Pulmonary artery endothelial cell (primary cell): ENCODE data around the gene ACVR1B. TPM values are rescaled to one million over a fixed set of nuclear protein-coding genes. Genes with fewer than 3 reads are reported as not detected.

Source experiments
- DNase-seq: peaks from one replicate; pipeline ENCODE4 v3.0.0-alpha.2; 2011; ENCODE audit warnings: low read depth, low spot score
- total RNA-seq: library from RNA; depleted of rRNA; stranded (reverse); fragments of >200 nt; gene quantifications from 2 replicates; pipeline ENCODE4 v1.2.3, GENCODE V29; 2014

Gene ACVR1B
- total RNA-seq, result 20.5 and 23.6 TPM in 2 replicates

DNA sequence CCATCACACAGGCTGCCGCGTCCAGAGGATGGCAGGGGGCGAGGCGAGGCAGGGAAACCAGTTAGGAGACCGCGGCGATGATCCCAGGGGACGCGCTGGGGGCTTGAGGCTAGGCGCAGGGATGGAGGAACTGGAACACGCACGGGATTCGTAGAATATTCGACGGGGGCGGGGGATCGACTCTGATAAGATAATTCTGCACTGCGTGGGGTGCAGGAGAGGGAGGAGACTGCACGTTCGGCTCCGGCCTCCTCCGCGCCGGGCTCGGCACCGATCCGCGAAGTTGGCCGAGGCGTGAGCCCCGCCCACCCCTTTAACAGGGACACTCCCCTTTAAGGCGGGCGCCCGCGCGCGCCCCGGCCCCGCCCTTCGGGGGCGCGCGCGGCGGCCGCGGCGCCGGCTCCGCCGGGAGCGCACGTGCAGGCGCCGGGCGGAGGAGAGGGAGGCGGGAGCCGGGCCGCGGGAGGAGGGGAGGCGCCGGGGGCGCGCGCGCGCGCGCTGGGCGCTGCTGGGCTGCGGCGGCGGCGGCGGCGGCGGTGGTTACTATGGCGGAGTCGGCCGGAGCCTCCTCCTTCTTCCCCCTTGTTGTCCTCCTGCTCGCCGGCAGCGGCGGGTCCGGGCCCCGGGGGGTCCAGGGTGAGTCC is at the start of gene ACVR1B:
TSS of gene ACVR1B (plus strand) at position 501 of the 644 bp plus-strand sequence. CDS start at position 546, 45 bp downstream.
- DNase-seq, result peak; percentile 67

DNA sequence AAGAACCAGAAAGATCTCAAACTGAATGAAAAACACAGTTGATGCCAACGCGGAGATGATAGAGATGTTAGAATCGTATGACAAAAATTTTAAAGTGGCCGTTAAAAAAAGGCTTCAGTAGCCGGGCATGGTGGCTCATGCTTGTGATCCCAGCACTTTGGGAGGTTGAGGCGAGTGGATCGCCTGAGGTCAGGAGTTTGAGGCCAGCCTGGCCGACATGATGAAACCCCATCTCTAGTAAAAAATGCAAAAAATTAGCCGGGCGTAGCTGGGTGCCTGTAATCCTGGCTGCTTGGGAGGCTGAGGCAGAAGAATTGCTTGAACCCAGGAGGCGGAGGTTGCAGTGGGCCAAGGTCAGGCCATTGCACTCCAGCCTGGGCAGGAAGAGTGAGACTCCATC is 49.6 kb upstream of the ACVR1B start:
- DNase-seq, result no peak

DNA sequence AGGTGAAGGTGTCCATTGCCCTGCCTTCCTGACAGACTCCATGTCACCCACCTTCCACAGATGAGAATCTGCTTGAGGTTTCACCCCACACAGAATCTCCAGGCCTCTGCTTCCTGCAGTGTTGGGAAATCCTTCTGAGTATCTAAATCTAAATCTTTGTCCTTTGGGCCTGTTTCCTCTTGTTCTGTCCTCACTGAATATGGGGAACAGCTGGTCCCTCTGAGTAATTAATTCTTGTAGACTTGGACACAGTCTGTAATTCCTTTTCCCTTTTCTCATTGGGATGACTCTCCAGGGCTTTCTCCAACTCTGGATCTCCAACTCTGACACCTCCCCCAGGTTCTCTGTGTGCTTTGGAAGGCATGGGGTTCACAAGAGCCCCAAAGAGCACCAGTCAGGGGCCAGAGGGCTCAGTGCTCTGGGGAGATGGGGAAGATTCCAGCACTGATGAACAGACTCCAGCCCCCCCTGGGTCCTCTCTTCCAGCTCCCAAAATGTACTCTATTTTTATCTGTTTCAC is 46.5 kb upstream of the ACVR1B start:
- DNase-seq, result no peak

GRCh38 chr12:51905471-51906429 is 45.7 kb upstream of the ACVR1B start:
- peak; percentile 80 for DNase-seq

DNA sequence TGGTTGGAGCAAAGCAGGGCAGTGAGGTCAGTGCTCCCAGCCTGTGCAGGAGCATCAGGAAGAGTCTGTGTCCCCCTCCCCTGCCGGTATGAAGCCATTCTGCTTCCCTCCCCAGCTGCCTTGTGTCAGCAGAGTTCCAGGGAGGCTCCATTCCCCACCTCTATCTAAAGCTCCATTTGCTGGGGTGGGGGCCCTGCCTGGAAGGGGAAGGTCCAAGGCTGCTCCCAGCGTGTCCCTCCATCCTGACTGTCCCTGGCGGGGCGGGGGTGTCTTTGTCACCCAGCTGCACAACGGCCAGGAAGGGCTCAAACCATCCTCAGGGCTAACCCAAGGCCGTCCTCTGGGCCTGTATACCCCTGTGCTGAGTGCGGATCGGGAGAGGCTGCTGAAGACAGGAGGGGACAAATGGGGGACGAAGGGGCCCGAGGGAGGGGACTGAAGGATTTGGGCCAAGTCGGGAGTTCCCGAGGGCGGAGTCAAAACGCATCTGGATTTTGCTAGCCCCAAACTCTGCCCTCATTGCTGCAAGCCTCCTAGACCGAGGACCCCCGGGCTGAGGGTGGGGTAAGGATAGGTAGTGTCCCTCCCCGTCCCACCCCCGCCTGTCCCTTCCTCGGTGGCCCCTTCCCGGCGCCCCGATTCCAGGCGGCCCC is 44.9 kb upstream of the ACVR1B start:
- DNase-seq, result no peak

GRCh38 chr12:51907083-51907855 is 44.2 kb upstream of the ACVR1B start, which contains the start of gene ACVRL1:
TSS of gene ACVRL1 (plus strand) at chr12:51907504. CDS start at chr12:51912475, 4,971 bp downstream.
- no peak for DNase-seq

GRCh38 chr12:51907856-51908425 is 43.6 kb upstream of the ACVR1B start:
- no peak for DNase-seq

GRCh38 chr12:51908876-51909592 is 42.5 kb upstream of the ACVR1B start:
- no peak for DNase-seq

DNA sequence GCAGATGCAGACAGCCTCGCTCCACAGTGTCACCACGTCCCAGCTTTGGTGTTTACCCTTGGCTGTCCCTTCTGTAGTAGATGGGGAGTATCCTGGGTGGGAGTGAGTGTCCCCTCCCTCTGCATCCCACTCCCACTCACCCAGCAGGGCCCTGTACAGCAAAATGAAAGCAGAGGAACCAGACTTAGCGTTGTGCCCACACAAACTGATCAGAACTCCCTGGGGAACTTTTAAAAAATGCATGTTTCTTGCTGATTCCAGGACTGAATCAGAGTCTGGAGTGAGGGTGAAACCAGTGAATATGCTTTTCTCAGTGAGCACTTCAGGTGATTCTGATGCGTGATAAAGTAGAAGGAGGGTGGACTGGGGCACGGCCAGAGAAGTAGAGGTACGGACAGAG is 41.3 kb upstream of the ACVR1B start:
- DNase-seq, result no peak

DNA sequence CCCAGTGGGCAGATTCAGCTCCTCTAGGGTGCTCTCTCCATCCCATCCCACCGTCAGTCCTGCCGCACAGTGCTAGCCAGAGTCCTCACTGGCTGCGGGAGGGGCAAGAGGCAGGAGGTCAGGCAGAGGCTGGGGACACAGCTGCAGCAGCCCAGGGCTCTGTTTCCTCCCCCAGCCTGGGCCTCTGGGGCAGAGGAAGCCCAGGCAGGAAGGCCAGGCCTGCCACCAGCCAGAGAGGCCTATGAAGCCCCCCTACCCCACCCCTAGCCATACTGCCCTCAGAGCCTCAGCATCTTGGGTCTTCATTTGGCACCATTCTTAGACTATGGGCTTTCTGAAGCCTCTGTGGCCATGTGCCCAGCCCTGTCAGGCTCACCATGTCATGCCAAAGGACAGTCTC is 40.8 kb upstream of the ACVR1B start:
- no peak for DNase-seq

GRCh38 chr12:51911307-51911706 is 40.2 kb upstream of the ACVR1B start:
- no peak for DNase-seq

DNA sequence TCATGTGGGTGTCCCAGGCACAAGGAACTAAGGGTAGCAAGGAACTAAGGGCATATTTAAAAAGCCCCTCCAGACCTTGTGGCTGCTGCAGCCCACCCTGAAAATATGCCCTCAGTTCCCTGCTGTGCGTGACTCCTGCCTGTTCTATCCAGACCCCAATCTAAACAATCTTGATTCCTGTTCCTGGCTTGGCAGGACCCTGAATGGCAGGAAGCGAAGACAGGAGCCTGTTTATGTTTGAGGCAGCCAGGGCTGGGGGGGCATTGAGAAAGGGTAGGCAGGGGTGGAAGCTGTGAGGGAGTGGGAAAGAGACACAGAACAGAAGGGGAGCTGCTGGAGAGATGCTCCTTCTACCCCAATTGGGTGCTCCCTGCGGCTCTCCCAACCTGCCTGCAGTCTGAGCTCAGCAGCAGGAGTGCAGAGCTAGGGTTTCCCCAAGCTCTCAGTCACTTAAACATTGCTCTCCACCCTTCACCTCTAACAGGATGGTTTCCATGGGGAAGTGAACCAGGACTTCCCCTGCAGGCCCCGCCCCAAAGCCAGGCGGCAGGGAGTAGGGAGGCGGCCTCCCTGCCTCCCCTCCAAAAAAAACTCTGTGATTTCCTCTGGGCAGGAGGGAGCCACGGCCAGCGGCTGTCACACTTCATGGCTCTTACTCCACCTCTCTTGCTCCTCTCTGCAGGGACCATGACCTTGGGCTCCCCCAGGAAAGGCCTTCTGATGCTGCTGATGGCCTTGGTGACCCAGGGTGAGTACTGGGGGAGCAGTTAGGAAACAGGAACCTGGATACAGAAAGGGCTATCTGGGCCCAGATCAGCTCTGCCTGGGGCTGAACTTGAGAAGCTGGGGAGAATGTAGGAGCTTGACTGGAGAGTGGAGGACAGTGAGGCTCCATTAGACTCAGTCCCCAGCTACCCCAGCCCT is 39.4 kb upstream of the ACVR1B start:
- DNase-seq, result no peak

DNA sequence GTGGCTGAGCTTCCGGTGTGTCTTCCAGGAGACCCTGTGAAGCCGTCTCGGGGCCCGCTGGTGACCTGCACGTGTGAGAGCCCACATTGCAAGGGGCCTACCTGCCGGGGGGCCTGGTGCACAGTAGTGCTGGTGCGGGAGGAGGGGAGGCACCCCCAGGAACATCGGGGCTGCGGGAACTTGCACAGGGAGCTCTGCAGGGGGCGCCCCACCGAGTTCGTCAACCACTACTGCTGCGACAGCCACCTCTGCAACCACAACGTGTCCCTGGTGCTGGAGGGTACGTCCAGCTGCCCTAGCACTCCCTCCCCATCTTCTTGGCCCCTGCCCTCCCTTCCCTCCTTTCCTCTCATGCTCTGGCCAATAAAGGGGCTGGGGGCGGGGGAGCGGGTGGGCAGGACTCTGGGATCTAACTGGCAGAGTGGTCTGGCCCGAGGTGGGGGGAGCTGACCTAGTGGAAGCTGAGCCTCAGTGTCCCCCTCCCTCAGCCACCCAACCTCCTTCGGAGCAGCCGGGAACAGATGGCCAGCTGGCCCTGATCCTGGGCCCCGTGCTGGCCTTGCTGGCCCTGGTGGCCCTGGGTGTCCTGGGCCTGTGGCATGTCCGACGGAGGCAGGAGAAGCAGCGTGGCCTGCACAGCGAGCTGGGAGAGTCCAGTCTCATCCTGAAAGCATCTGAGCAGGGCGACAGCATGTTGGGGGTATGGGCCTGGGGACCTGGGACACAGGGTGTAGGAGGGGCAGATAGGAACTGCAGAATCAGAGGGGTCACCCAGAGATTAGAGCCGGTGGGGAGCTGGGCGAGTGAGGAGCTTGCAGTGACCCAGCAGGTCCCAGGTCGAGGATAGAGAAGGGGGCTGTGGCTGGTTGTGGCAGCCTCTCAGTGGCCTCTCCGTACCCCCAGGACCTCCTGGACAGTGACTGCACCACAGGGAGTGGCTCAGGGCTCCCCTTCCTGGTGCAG is 38.1 kb upstream of the ACVR1B start:
- DNase-seq, result no peak

- no peak for DNase-seq
Observed at GRCh38 chr12:51914034-51914923, 37.2 kb upstream of the ACVR1B start.

DNA sequence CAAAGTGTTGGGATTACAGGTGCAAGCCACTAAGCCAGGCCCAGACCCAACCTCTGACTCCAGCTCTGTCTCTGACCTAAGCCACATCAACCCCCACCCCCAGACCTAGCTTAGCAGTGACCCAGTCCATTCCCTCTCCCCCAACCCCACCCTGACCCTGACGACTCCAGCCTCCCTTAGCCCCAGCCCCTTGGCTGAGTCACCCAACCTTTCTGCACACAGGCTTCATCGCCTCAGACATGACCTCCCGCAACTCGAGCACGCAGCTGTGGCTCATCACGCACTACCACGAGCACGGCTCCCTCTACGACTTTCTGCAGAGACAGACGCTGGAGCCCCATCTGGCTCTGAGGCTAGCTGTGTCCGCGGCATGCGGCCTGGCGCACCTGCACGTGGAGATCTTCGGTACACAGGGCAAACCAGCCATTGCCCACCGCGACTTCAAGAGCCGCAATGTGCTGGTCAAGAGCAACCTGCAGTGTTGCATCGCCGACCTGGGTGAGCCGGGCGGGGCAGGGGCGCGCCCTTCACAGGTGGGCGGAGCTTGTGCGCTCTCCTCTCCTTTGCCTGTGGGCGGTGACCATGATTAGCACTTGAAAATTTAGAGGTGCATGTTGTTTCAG is 36.4 kb upstream of the ACVR1B start:
- DNase-seq, result no peak

DNA sequence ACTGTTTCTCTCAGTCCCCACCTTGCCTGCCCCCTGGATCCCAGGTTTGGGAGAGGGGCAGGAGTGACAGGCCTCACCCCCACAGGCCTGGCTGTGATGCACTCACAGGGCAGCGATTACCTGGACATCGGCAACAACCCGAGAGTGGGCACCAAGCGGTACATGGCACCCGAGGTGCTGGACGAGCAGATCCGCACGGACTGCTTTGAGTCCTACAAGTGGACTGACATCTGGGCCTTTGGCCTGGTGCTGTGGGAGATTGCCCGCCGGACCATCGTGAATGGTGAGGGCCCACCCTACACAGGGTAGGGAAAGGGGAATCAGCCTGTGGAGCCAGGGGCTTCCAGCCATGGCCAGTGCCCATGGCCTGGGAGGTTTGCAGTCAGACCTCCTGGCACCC is 35.5 kb upstream of the ACVR1B start:
- no peak for DNase-seq
